HG03565 (cell line): ENCODE results near the gene CYTH3.
"Not testable (repeated sequence)": the region's sequence is repeated elsewhere in the genome, so short reads cannot be mapped to it uniquely, and the experiment has no call there.

Experiments
- ATAC-seq: cut with Tn5 transposase; IDR thresholded peaks from one replicate; pipeline ENCODE4 v1.9.1; 2021; ENCODE audit warnings: mild to moderate bottlenecking, moderate library complexity; ENCODE audit not compliant: unreplicated experiment

The CYTH3 gene

GRCh38 chr7:6154542-6155404 lies 117.7 kb downstream of the CYTH3 start:
- ATAC-seq: no peak

GRCh38 chr7:6153646-6154541 lies 118.5 kb downstream of the CYTH3 start:
- no peak for ATAC-seq

DNA sequence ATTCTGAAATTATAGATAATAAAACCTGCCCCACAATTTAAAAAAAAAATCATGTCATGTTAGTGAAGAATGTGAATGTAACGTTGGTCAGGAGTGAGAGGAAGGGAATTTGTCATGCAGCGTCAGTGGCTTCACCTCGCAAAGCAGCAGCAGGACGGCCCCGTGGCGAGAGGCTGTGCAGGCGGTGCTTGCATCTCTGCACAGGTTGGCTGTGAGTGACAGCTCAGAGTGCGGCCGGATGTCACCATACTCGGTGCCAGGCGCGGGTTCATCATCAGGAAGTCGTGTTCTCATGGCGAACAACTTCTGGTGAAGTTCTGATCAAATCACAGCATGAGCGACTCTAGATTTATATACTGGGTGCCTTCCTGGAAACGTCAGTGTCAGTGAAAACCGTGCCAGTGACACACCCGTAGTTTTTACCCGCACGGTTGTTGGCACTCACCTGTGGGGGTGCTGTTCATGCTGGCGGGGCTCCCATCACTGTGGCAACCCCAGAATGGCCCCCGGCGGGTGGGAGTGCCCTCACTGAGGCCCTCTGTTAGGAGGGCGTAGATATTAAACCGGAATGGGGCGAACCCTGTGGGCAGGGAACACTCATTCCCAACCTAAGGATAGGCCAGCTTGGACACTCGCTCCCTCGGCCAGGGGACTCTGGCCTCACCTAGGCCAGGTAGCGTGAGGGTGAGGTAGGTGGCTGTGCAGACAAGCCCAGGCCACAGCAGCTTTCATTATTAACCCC lies 120.3 kb downstream of the CYTH3 start:
- no peak for ATAC-seq

GRCh38 chr7:6151527-6151926 lies 120.9 kb downstream of the CYTH3 start:
- not testable (repeated sequence) for ATAC-seq

DNA sequence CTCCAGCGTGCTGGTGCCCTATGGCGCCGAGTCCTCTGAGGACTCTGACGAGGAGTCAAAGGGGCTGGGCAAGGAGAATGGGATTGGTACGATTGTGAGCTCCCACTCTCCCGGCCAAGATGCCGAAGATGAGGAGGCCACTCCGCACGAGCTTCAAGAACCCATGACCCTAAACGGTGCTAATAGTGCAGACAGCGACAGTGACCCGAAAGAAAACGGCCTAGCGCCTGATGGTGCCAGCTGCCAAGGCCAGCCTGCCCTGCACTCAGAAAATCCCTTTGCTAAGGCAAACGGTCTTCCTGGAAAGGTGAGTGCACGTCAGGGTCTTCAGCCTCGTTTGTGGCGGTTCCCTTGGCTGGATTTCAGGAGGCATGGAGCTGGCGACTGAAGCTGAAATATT lies 122.4 kb downstream of the CYTH3 start:
- no peak for ATAC-seq

DNA sequence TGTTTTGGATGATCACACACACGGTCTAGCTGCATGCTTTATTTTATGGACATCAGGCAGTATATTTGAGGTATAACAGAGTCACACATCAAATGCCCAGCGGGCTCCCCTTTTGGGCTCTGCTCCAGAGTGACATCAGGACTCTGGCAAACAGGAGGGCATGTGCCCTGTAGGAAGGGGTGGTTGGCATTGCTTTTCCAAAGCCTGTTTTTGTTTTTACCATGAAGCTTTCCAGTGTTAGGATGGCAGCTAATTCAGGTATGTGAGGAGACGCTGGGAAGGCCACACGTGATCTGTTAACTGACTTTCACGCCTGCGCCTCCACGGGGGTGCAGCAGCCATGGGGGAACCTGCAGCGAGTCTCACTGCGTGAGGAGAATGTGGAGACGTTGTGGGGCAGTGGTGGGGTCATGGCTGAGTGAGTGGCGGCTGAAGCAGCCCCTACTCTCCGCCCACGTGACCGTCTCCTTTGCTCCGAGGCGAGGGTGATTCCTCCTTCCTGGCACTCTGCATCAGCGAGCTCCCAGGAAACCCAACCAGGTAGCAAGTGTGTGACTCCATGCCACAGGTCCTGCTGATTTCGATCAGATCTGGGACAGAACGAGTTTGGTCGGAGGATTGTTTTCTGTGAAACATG lies 123.6 kb downstream of the CYTH3 start:
- ATAC-seq: no peak

DNA sequence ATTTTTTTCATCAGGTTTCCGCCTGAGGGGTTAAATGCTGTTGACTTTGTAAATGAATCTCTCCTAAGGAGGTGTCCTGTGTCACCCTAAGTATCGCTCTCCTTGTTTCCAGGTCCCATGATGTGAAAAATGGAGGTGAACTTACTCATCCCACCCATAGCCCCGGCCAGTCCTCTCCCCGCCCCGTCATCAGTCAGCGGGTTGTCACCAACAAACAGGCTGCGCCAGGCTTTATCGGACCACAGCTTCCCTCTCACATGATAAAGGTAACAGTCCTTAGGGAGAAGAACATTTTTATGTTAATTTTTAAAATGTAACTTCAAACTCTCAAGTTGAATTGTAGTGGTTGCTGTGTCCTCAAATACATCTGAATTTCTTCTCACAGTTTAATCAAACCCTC lies 124.8 kb downstream of the CYTH3 start:
- no peak for ATAC-seq

DNA sequence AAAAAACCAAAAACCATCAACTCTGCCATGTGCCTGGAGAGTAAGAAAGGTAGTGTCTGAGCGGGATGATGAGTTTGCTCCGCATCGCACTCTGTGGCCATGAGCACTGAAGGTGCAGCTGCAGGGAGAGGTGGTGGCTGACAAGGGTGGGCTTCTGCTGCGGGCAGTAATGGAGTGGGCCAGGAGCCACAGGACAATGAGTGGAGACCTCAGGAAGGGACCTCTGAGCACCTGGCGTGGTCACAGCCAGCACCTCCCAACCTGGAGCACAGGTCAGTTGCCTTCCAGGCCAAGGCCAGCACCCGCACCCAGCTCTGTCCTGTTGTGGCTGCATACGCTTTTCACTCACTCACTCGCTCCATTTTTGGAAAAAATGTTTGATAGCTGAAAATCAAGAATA lies 125.8 kb downstream of the CYTH3 start:
- no peak for ATAC-seq

DNA sequence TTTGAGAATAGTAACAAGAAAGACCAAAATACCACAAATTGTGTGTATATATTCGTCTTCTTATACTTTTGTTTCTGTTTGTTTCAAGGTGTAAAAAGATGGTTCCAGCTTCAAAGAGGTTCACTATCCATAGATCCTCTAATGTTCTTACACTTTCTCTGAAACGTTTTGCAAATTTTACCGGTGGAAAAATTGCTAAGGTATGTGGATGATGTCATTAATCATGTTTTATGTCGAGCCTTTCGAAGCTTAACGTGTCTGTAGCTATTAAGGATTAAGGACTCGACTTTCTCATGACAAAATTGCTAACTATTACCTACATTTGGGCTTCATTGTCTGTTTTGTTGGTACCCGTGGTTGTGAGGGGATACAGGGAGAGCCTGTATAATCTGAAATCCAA lies 128.4 kb downstream of the CYTH3 start:
- ATAC-seq: no peak

DNA sequence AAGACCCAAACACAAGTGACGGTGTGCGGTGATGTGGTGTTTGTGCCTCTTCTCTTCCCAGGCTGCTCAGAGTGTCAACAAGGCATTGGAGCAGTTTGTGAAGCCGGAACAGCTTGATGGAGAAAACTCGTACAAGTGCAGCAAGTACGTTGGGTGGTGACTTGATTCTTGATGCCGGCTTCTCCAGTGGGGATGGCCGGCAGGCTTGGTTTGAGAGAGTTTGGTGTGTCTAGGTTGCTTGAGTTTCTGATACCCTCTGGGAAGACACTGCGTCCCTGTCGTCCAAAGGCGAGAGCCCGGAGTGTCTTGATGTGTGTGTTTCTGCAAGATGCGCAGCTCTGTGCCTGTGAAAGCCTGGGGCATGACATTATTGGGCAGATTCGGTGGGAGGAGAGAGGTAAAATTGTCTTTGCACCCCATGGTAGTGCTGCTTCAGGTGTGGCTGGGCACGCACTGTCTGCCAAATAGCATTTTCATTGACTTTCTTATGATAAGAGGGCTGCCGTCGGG lies 129.5 kb downstream of the CYTH3 start:
- no peak for ATAC-seq

- ATAC-seq: no peak
Observed at GRCh38 chr7:6139189-6139996, 133.0 kb downstream of the CYTH3 start.

GRCh38 chr7:6136475-6136874 lies 135.9 kb downstream of the CYTH3 start:
- no peak for ATAC-seq

DNA sequence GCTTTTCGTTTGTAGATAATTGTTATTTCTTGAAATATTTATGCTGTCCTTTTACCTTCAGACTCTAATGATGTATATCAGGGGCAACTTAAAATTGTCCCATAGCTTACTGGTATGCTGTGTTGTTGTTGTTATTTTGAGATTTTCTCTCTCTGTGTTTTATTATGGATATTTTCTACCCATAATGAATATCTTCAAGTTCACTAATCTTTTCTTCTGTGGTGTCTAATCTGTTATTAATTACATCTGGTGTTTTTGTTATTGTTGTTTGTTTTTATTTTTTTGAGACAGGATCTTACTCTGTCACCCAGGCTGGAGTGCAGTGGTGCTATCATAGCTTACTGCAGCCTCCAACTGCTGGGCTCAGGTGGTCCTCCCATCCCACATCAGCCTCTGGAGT lies 139.2 kb downstream of the CYTH3 start:
- no peak for ATAC-seq

DNA sequence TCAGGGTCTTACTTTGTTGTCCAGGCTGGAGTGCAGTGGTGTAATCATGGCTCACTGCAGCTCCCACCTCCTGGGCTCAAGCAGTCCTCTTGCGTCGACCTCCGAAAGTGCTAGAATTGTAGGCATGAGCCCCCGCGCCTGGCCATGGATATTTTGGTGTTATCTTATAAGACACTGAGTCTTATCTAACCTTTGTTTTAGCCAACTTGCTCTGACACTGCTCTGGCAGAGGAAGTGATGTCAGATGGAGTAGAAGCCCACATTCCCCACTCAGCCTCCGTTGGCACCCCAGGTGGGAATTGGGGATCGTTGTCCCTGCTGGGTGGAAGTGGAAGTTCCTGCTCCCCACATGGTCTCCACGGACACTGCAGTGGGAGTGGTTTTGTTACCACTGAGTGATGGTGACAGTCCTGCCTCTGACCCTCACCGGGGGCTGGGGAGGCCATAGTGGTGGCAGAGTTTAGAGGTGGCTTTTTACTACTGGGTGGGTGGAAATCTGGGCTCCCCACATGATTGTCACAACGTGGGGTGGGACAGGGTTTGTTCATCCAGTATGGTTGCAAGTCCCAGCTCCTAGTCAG lies 142.3 kb downstream of the CYTH3 start:
- ATAC-seq: no peak

- no peak for ATAC-seq
Observed at GRCh38 chr7:6128205-6128604, 144.2 kb downstream of the CYTH3 start.

DNA sequence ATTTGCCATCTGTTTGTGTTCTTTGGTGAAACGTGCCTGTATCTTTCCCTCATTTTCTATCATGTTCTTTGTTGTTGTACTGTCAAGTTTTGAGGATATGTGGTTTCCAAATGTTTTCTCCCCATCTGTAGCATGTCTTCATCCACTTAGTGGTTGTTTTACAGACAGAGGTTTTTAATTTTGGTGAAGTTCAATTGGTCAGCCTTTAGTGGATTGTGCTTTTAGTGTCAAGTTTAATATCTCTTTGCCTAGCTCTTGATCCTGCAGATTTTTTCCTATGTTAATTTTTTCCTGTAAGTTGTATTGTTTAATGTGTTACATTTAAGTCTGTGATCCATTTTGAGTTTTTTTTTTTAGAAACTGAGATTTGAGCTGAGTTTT lies 145.3 kb downstream of the CYTH3 start:
- no peak for ATAC-seq

DNA sequence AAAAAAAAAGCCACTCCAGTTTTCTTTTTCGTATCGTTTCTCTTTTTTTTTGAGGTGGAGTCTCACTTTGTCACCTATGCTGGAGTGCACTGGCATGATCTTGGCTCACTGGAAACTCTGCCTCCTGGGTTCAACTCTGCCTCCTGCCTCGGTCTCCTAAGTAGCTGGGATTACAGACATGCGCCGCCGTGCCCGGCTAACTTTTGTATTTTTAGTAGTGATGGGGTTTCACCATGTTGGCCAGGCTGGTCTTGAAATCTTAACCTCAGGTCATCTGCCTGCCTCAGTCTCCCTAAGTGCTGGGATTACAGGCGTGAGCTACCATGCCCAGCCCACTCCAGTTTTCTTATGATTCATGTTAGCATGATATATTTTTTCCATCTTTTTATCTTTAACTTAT lies 148.6 kb downstream of the CYTH3 start:
- no peak for ATAC-seq

DNA sequence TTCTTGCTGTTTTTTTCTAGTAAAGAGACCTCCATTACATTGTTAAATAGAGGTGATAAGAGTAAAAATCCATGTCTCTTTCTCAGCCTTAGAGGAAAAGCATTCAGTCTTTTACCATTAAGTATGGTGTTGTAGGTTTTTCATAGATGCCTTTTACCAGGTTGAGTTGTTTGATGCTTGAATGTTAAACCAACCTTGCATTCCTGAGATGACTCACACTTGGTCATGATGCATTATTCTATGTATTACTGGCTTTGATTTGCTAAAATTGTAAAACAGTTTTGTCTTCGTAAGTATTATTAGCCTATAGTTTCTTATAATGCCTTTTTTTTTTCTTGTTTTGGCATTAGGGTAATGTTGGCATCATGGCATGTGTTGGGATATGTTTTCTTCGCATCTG lies 151.3 kb downstream of the CYTH3 start:
- no peak for ATAC-seq

DNA sequence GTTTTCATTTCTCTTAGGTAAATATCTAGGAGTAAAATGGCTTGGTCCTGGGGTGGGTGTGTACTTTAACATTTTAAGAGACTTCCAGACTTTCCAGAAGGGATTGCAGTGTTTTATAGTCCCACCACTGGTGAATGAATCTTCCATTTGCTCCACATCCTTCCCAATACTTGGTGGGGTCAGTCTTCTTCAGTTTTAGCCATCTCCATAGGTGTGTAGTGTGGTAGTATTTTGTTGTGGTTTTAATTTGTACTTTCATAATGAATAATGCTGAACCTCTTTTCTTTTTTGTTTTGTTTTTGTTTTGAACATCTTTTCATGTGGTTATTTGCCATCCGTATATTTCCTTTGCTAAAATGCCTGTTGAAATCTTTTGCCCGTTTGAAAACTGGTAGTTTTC lies 154.9 kb downstream of the CYTH3 start:
- ATAC-seq: no peak
